Activated CD4-positive, alpha-beta T cell treated with anti-CD3 and anti-CD28 coated beads, Interleukin-10, Interleukin-2, amounts not matched to agents 100 ng/mL and 50 ng/mL, durations not matched to agents 16 hours and 8 hours (primary cell): ENCODE results near the gene CIP2A.
A peak's percentile ranks its signal among the peaks of the same experiment; 100 is the strongest.

Experiments used
- DNase-seq: peaks from one replicate; pipeline ENCODE4 v3.0.0-alpha.2; 2020

The CIP2A gene

DNA sequence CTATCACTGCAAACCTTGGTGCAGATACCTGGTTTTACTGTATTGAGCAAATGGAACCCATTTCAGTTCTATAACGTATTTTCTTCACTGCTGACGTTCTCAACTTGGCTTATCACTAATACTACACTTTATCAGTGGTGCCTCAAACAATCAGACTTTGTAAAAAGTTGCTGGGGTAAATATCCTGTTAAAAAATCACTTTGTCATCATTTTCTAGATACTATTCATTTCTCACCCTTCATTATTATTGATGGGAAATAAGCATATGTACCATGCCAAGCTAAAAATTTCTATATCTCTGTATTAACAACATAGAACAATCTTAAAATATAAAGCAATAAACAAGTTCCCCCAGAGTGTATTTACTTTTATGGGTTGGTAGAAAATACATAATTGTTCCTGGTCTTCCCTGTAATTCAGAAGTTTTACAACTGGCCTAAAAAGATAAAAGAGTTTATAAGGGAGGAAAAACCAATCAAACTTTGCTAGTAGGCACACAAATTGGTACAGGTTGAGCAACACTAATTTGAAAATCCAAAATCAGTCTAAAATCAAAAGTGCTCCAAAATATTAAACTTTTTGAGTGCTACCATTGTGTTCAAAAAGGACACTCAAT lies 33.2 kb downstream of the CIP2A start:
- DNase-seq: no peak

DNA sequence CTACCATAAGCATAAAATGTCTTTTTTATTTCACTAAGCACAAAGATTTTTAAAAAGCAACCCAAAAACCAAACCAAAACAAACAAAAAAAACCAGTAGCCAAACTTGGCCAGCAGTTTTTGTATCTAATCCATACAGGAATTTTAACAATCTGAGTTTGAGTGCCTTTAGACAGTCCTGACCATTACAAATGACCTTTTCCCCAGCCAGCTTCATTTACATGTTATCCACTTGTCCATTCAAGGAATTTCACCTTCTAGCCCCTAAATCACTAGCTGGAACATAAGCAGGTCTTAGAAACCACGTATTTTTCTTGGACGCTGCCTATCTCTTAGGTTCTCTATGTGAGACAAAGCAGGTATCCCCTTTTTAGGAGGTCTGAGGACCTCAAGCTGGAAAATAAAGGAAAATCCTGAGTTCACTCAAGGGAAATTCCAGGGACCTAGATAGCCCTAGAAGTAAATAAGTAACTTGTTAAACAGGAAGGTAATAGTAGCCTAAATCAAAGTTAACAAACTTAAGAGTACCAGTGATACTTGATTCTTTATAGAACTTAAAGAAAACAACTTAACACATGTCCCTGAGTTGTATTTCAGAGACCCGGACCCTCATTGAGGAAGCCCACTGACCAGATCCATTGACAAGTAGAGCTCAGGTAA lies 34.2 kb downstream of the CIP2A start:
- DNase-seq: no peak

DNA sequence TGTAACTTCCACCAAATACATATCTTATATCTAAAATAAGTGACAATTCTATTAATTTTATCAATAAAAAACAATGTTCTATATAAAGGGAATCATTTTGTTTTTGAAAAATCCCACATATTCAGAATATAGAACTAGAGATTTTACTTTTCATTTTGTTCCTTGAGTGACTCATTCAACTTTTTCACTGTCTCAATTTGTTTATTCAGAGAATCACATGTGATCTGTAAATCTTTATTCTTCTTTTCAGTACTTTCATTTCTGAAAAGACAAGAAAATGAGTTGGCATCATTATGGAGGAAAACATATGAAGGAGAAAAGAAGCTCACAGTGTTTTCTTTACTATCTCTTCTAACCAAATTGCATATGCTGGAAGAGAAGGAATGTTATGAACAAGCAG lies 35.0 kb downstream of the CIP2A start:
- no peak for DNase-seq

DNA sequence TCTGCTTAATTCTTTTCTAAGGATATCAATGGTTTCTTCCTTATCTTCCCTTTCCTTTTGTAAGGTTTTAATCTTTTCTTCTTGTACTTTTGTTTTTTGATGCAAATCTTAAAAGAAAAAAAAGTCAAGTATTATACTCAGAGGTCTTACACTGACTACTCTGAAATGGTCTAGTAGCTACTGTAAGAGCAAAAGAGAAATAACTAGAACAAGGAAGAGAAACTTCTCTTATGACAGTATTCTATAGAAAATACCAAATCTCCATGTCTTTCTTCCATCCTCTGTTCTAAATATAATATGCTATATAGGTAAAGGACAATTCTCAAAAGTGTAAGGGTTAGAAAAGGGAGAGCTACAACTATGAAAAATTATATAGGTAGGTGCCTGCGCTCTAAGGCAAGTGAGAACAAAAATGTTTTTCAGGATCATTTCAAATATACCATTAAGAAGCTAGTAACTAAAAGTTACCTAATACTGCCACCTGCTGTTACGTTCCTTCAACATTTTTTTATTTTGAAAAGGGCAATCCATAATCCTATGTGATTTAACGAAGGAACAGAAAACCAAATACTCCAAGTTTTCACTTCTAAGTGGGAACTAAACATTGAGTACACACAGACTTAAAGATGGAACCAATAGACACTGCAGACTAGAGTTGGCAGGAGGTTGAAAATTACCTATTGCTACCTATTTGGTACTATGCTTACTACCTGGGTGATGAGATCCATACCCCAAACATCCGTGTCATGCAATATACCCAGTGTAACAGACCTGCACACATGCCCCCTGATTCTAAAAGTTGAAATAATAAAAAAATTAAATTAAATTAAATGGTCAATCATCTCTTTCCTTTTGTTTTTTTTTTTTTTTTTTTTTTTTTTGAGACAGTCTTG lies 36.7 kb downstream of the CIP2A start:
- peak; percentile 28 for DNase-seq

DNA sequence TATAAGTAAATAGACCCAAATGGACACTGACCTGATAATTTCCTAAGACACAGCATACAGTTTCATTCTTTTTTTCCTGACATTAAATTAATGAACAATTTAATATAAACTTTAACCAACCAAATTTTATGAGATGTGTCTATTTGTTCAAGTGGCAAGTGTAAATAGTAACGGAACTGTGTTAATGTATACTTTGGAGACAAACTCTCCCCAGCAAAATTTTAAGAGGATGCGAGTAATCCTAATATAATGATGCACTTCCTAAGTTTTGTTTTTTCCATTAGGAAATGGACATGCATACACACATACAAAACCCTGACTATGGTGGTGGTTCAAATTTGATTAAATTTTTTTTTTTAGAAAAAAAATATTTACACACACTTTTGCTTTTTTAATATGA lies 40.4 kb downstream of the CIP2A start:
- DNase-seq: no peak

DNA sequence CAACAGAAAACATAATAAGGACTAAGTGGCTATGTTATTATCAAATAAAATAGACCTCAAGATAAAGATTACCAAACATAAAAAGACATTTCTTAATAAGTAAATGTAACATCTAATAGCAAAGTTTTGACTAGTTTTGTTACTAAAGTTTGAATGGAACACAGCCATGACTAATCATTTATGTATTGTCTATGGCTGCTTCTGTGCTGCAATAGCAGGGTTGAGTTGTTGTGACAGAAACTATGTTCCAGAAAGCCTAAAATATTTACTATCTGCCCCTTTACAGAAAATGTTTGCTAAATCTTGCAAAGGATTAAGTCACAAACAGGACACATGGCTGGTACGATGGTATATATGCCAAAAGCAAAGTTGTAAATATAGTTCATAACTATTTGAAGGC lies 40.9 kb downstream of the CIP2A start:
- DNase-seq: no peak

DNA sequence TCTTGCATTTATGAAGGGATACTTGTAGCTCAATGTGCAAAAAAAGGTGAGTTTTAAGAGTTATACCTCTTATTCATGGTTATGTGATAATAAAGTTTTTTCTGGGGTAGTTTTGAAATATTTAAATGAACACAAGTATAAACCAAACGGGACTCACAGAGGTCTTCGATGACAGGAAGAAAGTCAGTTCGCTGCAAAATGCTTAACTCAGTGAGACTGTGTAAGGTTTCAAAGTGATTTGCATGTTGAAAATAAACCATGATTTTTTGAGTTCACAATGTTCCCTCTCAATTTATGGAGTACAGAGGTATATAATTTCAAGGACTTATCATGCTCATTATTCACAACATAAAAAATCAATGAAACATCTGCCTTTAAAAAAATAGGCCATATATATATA lies 42.5 kb downstream of the CIP2A start:
- DNase-seq: no peak

DNA sequence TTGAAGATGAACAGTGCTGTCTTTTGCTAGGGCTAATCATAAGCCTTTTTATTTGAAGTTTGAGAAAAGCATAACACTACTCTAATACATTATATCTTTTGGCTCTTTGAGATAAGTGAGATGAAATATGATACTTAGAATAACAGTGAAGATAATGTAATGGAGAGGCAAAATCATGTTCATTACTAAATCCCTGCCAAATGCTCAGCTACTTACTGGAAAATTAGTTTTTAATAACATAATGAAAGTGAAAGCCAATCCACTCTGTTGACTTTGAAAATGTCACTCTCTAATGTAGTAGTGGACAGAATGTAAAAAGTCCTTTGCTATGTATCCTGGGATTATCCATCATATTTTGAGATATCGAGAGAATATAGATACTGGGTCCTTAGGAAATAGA lies 43.0 kb downstream of the CIP2A start:
- no peak for DNase-seq

DNA sequence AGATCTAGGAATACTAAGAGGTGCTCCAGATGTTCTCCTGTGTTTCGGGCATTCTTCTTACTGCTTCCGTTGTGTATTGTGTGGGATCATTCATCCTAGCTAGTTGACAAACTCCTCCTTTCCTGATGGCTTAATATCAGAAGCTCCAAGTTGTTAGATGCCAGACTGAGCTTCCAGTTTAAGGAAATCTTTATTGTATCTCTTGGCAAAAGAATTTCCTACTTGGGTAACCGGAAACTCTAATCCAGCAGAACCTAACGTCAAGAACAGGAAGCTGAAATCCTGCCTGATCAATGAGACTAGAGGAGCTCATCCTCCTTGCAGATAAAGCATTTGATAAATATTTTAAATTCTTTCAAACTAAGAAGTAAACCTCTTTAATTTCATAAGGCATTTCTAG lies 51.2 kb downstream of the CIP2A start:
- no peak for DNase-seq

DNA sequence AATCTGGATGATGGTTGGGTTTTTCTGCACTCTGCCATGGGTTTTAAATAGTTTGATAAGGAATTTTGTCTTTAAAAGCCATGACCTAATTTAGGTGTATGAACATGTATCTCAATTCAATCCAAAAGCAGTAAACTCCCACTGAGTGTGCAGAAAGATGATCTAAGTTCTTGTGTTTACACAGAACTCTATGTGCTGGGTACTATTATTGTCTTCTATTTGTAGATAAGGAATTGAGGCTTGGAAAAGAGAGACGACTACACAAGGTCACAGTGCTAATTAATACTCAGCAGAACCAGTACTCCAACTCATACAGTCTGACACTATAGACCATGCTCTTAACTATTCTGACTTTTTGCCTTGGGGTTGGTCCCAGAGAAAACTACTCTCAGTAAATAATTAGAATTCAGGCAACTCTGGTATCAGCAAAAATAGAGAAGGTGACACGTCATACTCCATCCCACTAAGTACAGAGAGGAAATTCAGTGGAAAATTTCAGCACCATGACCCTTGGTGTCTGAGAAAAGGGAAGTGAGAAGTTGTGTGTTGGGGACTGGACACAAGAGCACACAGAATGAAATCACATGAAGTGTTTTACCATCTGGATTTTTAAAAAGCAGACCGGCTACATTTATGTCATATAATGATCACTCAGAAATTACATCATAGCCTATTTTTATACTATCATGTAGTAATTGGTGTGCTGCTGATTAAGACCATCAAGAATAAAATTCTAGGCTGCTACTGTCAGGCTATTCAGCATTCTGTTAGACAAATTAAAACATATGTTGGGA lies 60.6 kb downstream of the CIP2A start:
- DNase-seq: no peak

DNA sequence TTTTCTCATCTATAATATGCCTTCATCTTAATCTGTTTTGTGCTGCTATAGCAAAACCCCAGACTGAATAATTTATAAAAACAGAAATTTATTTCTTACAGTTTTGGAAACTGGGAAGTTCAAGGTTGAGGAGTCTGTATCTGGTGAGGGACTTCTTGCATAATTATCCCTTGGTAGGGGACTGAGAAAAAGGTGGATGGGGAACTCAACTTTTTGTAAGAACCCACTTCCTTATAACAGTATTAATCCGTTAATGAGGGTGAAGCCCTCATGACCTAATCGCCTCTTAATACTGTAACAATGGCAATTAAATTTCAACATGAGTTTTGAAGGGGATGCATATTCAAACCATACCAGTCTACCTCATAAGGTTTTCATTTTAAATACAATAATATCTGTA lies 61.4 kb downstream of the CIP2A start:
- no peak for DNase-seq

DNA sequence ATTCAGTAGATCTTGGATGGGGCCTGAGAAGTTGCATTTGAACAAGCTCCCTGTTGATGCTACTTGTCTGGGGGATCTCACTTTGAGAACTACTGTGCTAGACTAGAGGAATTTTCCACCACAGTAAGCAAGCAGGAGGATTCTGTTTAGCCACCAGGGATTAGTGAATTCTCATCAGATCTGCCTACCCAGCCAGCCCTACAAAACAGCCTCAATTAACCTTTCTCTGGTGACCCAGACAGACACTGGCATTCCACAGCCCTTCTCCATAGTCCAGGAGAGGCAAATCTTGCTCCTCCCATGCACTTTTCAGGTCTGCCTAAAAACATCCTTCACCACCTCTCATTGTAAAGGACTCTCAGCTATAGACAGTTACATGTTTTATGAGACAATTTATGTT lies 62.1 kb downstream of the CIP2A start:
- DNase-seq: no peak

DNA sequence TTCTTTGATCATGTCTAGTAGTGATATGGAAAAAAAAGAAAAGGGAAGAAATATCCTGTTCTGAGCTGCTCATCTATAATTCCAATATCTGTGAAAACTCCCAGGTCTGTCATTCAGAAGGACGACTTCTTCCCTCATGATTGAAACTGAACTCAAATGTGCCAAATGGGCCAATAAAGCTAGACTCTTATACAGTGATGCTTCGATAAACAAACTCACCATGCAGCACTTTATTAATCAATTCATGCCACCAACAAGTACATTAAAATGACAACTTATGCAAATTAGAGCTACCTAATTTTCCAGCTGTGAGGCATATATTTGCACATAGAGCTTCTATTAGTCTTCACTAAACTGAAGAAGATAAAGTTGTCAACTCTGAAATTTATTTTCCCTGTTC lies 63.3 kb downstream of the CIP2A start:
- DNase-seq: no peak

DNA sequence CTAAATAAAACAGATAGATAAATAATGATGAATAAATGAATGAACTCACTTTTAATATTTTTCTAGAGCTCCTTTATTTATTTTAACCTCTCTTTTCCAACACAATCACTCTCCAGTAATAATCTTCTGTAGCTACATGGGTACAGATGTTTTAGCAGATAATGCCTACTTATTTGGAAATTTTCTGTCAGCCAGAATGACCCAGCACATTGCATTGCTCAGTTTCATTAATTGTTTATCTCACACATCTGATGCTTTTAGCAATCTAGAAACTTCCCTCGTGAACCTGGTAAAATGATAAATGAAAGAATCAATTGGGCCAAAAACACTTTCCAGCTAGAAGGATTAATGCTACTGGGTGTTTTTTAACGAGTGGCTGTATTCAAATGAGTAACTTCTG lies 64.0 kb downstream of the CIP2A start:
- DNase-seq: no peak

DNA sequence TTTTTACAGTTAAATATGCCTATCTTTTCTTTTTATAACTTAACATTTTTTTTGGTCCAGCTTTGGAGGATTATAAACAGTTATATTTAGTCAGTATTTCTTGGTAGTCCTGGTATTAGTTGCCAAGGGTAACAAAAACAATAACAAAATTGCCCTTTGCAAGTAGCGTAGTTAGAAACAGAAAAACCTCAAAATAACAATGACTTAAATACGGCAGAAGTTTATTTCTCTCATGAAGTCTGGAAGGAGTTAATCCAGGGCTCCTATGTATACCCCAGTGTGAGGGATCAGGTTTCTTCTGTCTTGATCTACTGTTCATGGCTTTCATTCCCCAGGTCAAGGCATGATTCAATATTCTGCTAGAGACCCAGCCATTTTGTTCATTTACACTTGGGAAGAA lies 64.7 kb downstream of the CIP2A start:
- no peak for DNase-seq

DNA sequence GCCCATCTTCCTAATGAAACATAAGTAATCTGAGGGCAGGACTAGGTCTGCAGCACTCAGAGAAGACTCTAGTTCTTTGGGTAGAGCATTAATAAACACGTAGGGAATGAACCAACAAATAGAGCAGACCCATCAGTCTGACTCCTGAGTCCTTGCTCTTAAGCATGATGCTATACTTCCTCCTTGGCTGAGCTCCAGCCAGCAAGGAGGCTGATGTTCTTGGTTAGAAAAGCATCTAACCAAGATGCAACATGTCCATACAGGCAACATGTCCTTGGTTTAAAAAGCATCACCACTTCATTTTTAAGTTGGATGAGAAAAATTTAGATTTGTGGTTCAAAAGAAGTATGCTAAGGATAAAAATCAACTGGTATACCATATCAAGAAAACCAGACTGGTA lies 70.3 kb downstream of the CIP2A start:
- DNase-seq: no peak

DNA sequence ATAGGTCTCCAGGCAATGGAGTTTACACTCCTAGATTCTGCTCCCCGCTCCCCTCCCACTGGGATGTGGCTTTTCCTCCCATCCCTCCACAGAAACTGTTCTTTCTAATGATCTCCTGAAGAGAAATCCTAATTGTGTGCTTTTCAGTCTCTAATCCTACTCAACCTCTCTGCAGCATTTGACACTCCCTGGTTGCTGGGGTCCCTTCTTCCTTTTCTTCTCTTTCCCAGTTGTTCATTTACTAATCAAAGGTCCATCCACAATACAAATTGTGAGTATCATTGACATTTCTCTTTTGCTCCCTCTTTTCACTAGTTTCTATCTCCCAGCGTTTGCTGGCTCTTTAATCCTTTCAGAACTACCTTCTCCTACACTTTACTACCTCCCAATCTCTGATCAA lies 72.4 kb downstream of the CIP2A start:
- no peak for DNase-seq

DNA sequence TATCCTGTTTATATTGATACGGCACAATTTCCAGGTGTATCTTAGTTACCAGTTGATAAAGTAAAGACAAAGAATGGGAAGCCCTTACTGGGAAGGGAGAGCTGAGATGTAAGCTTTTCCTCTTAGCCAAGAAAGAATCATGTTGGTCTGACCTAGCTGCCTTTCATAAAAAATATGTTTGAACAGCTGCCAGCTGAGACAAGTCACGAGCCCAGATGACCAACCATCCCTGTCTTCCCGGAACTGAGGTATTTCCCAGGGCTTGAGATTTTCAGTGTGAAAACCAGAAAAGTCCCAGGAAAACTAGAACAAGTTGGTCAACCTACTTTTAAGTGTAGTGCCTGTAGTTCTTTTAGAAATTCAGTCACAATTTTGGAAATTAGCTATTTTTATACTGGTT lies 75.3 kb downstream of the CIP2A start:
- DNase-seq: no peak

DNA sequence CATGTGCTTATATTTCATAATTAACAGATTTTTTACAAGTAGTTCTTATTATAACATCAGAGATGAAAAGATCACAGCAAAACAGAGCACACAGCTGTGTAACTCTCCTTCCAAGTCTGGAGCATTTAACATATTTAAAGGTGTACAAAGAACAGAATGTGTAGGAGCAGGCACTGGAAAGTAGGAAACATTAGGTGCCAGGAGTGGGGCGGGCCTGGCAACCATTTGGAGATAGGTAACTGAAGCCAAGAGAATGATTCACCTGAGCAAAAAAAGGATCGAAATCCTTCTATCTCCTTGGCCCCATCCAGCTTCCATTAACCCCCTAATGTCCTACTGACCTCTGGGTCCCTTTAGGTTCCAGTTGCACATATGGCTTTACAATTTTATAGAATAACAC lies 76.6 kb downstream of the CIP2A start:
- DNase-seq: no peak

DNA sequence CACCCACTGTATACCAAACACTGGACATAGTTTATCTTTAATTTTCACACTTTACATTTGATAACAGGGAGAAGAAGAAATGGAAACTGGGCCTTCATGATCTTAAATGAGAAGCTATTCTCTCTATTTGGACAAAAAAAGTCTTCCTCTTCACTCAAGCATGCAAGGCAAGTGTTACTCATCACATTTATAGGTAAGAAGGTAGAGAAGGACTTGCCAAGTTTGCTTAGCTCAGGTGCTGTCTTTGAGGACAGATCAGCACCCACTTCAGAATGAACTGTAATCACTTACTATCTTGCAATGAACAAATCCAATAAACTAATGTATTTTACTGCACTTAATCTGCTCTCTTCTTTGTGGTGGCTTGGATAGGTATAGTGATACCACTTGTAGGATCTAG lies 77.7 kb downstream of the CIP2A start:
- no peak for DNase-seq

DNA sequence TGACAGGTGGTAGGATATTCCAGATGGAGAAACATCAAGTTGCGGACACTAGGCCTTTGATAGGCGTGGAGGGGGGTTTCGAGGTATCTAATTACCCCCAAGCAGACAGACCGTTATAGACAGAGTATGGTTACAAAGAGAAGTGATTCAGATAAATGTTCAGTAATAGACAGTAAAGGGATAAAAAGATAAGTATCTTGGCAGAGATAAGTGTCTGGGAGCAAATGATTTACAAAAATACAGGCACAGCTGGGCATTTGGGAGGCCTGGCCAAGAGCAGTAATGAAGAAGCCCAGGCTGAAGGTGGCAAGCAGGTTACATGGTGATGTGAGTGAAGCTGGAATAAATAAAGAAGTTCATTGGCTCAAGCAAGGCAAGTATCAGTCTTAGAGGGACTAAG lies 78.2 kb downstream of the CIP2A start:
- no peak for DNase-seq

DNA sequence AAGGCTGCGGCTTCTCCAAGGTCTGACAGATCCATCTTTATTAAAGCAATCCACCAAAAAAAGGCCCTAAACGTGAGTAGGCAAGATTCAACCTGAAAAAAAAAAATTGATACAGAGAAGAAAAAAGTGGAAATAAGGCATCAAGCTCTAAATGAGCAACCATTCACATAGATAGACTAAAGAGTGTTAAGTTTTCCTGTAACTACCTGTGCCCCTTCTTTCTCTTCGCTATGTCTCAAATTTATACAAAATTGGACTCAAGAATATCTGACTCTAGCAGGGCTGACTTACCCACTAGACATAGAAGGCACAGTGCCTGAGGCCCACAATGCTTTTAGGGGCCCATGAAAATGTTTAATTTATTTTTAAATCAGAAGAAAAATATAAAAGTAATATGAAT lies 78.7 kb downstream of the CIP2A start, which contains the start of gene MYH15:
MYH15 (minus strand) TSS at position 101 of the 400 bp plus-strand sequence; CDS start at position 35, 66 bp downstream.
- no peak for DNase-seq

DNA sequence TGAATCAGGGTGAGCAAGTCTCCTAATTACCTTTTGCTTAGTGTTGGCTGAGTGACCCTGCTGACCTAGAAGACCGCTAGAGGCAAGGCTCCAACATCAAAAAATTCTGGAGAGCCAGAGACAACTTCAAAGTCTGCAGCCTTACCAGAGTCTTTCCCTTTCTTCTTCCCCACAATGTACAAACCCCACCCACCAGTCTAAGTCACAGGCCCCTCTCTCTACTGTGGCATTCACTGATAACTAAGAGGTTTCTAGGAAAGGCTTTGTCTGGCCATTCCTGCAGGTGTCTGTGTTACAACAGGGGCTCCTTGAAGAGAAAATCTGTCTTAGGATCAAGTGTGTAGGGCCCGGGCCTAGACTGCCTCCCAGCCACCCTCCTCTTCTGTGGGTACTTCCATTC lies 79.4 kb downstream of the CIP2A start:
- DNase-seq: no peak
